HUES48 (cell line): ENCODE measurements around the gene ACAD9.
"Not testable (repeated sequence)": the region's sequence is repeated elsewhere in the genome, so short reads cannot be mapped to it uniquely, and the experiment has no call there.

ENCODE experiments used
- H3K27ac ChIP-seq: one replicate; pipeline ENCODE4 v1.7.0; 2013; ENCODE audit warnings: low read depth, low read length, inconsistent platforms
- H3K27me3 ChIP-seq: 2 replicates; pipeline ENCODE4 v1.6.1; 2013; ENCODE audit warnings: mild to moderate bottlenecking, low read length; ENCODE audit not compliant: control insufficient read depth, insufficient read depth
- H3K36me3 ChIP-seq: 2 replicates; pipeline ENCODE4 v1.6.1; 2013; ENCODE audit warnings: low read length; ENCODE audit not compliant: control insufficient read depth, insufficient read depth
- H3K4me1 ChIP-seq: 2 replicates; pipeline ENCODE4 v1.6.1; 2013; ENCODE audit warnings: mild to moderate bottlenecking, low read length; ENCODE audit not compliant: control insufficient read depth, insufficient read depth
- H3K4me3 ChIP-seq: 2 replicates; pipeline ENCODE4 v1.5.1; 2013; ENCODE audit warnings: mild to moderate bottlenecking, low read depth, low read length
- H3K9ac ChIP-seq: 2 replicates; pipeline ENCODE4 v1.6.1; 2013; ENCODE audit warnings: mild to moderate bottlenecking, low read depth, low read length, moderate library complexity
- H3K9me3 ChIP-seq: 2 replicates; pipeline ENCODE4 v1.6.1; 2013; ENCODE audit warnings: low read length; ENCODE audit not compliant: control insufficient read depth, insufficient read depth

The ACAD9 gene

DNA sequence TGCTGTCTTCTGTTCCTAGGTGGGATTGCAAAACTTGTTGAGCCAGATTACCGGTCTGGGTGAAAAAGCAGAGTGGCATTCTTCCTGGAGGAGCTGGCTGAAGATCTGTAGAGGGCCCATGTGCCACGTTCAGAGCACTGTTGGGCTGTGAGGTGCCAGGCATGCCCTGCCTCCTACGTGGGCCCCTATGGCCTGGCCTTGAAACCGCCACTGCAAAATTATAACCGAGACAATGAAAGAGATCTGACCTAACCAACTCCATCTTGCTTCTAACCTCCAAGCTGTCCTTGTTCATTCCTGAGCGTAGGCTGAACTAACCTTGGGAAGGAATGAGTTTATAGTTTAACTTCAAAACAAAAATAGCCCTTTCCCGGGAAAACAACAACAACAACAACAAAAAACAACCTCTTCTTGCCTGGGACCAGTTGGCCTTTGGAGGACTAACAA is 1.4 kb upstream of the ACAD9 start:
- Histone ChIP-seq H3K27ac (no peak overlapping the region), H3K4me1 (no peaks in the 10 kb centered on the region)

GRCh38 chr3:128878556-128879124 is 780 bp upstream of the ACAD9 start:
- H3K27me3 ChIP-seq: no peaks in the 10 kb centered on the region; the same call in 1 of the 2 replicates
- no peaks in the 10 kb centered on the region for H3K4me1 ChIP-seq
- peaks cover 20% of the 10 kb centered on the region for H3K36me3 ChIP-seq
- H3K9ac ChIP-seq: peak overlapping the region; percentile 93
- peak overlapping the region; percentile 89 for H3K4me3 ChIP-seq
- H3K27ac ChIP-seq: peak overlapping the region; percentile 96
- H3K9me3 ChIP-seq: no peaks in the 10 kb centered on the region

More for the DNA sequence above, 1.4 kb upstream of the ACAD9 start:
- H3K9ac ChIP-seq: peak overlapping the region; percentile 93; the same call in 1 of the 2 replicates
- peaks cover 18% of the 10 kb centered on the region for H3K36me3 ChIP-seq
- H3K27me3 ChIP-seq: no peaks in the 10 kb centered on the region; the same call in 1 of the 2 replicates
- H3K9me3 ChIP-seq: no peaks in the 10 kb centered on the region
- peak overlapping the region; percentile 89 for H3K4me3 ChIP-seq

DNA sequence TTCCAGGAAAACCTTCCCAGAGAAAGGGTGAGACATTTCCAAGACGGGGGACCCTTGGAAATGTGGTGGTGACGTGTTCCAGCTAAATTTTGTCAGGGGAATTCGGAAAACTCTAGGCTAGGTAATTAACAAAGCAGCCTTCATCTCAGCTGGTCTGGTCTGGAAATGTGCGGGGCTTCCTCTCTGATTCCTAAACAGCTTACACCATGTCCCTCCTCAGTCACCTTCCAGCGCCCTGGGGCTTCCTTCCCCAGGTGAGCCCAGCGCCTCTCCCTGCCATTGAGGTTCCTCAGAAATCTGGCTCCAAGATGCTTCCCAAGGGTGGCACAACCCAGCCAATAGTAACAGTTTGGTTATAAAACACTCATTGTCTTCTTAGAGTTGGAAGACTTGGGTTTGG is 571 bp downstream of the ACAD9 start:
- Histone ChIP-seq H3K36me3 (peaks cover 33% of the 10 kb centered on the region), H3K9ac (peak overlapping the region; percentile 83), H3K4me1 (no peaks in the 10 kb centered on the region), H3K9me3 (no peaks in the 10 kb centered on the region), H3K27me3 (no peaks in the 10 kb centered on the region), H3K4me3 (peak overlapping the region; percentile 78), H3K27ac (peak overlapping the region; percentile 91)

DNA sequence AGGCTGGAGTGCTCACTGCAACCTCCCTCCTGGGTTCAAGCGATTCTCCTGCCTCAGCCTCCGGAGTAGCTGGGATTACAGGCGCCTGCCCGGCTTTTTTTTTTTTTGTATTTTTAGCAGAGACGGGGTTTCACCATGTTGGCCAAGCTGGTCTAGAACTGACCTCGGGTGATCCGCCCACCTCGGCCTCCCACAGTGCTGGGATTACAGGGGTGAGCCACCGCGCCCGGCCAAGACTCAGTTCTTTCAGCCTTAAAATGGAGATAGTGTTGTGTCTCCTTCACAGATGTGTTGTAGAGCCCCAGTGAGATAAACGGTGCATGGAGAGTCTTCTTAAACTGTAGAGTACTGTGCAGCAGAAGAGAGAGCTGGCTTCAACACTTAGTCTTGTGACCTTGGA is 1.0 kb downstream of the ACAD9 start:
- not testable (repeated sequence) for H3K9me3 ChIP-seq, H3K9ac ChIP-seq, H3K27me3 ChIP-seq, H3K27ac ChIP-seq, H3K4me1 ChIP-seq
- Histone ChIP-seq H3K4me3 (peak overlapping the region; percentile 78), H3K36me3 (peaks cover 38% of the 10 kb centered on the region)

GRCh38 chr3:128881576-128881975 is 2.2 kb downstream of the ACAD9 start:
- H3K4me1 ChIP-seq: no peaks in the 10 kb centered on the region
- peaks cover 42% of the 10 kb centered on the region for H3K36me3 ChIP-seq
- no peak overlapping the region for H3K9ac ChIP-seq
- no peaks in the 10 kb centered on the region for H3K9me3 ChIP-seq
- no peaks in the 10 kb centered on the region for H3K27me3 ChIP-seq
- no peak overlapping the region for H3K4me3 ChIP-seq
- no peak overlapping the region for H3K27ac ChIP-seq

GRCh38 chr3:128882719-128883118 is 3.3 kb downstream of the ACAD9 start:
- no peak overlapping the region for H3K4me3 ChIP-seq
- no peaks in the 10 kb centered on the region for H3K9me3 ChIP-seq
- H3K27me3 ChIP-seq: no peaks in the 10 kb centered on the region
- H3K9ac ChIP-seq: no peak overlapping the region
- H3K27ac ChIP-seq: no peak overlapping the region
- H3K36me3 ChIP-seq: peaks cover 52% of the 10 kb centered on the region
- no peaks in the 10 kb centered on the region for H3K4me1 ChIP-seq

GRCh38 chr3:128884992-128885391 is 5.6 kb downstream of the ACAD9 start:
- Histone ChIP-seq H3K27ac (no peak overlapping the region), H3K4me1 (no peaks in the 10 kb centered on the region), H3K27me3 (no peaks in the 10 kb centered on the region), H3K9ac (no peak overlapping the region), H3K36me3 (peaks cover 56% of the 10 kb centered on the region), H3K4me3 (no peak overlapping the region), H3K9me3 (no peaks in the 10 kb centered on the region)

DNA sequence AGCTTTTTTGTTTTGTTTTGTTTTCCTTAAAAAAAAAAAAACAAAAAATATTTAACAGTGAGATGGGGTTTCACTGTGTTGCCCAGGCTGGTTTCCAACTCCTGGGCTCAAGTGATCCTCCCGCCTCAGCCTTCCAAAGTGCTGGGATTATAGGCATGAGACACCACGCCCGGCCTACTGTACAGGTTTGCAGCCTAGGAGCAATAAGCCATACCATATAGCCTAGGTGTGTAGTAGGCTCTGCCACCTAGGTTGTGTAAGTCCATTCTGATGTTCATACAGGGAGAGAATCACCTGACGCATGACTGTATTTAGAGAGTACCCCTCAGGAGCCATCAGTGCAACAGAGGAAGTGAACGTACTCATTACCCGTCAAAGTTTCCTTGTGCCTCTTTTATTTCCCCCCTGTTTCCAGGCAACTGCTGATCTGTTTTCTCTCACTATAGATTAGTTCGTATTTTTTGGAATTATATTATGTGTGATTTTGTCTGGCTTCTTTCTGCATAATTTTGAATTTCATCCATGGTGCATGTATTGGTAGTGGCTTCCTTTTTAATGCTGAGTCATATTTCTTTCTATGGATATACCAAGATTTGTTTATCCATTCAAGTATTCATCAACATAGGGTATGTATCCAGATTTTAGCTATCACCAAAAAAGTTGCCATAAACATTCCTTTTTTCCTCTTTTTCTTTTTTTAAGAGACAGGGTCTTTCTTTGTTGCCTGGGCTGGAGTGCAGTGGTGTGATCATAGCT is 9.9 kb downstream of the ACAD9 start:
- no peaks in the 10 kb centered on the region for H3K4me1 ChIP-seq

DNA sequence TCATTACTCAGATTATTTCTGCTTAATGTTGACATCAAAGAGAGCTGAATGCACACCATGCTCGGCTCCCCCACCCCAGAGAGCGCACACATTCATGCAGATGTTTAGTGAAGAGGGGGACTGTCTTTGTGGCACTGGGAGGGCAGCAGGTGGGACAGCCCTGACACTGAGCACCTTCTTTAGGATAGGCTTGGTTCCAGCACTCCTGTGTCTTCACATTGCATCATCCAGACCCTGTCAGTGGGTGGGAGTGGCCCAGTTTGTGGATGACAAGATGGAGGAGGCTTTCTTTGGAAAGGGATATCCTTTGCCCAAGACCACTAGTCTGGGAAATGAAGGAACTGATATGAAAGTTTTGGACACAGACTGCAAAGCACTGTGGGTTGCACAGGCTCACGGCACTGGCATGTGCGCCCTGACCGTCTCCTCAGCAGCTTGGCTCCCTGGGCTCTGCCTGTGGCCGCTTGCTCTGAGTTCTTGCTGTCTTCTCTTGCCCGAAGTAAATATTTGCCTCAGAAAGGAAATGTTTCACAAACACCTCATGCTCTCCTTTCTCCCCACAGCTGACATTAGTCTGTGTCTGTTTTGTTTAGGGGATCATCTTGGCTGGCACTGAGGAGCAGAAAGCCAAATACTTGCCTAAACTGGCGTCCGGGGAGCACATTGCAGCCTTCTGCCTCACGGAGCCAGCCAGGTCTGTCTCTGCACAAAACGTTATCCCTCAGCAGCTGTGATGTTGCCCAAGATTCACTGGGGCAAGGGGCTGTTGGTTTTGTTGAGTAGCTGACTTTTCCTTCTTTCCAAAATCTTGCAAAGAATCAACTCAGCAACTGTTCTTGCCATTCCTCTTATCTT is 16.6 kb downstream of the ACAD9 start:
- no peaks in the 10 kb centered on the region for H3K9me3 ChIP-seq
- H3K4me3 ChIP-seq: no peak overlapping the region
- H3K4me1 ChIP-seq: no peaks in the 10 kb centered on the region
- peaks cover 74% of the 10 kb centered on the region for H3K36me3 ChIP-seq
- no peak overlapping the region for H3K9ac ChIP-seq
- H3K27ac ChIP-seq: no peak overlapping the region
- no peaks in the 10 kb centered on the region for H3K27me3 ChIP-seq

More for the DNA sequence above, 9.9 kb downstream of the ACAD9 start:
- Histone ChIP-seq H3K9me3 (no peaks in the 10 kb centered on the region), H3K27me3 (no peaks in the 10 kb centered on the region), H3K27ac (no peak overlapping the region), H3K9ac (no peak overlapping the region), H3K4me3 (no peak overlapping the region), H3K36me3 (peaks cover 44% of the 10 kb centered on the region)

DNA sequence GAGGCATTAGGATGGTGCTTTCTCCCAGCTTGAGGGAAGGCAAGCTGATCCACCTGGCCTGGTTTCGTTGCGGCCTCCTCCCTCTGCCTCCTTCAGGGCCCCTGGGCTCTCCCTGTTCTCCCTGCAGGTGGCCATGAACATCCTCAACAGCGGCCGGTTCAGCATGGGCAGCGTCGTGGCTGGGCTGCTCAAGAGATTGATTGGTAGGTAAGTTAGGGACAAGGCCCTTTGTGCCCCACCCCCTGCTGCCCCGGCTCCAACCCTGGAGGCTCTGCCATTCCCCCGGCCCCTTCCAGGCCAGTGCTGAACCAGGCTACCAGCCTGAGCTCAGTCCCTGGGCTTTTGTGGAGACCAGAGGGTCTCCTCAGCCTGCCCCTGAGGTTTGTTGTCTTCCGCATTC is 23.0 kb downstream of the ACAD9 start:
- no peaks in the 10 kb centered on the region for H3K4me1 ChIP-seq
- no peak overlapping the region for H3K9ac ChIP-seq
- no peaks in the 10 kb centered on the region for H3K9me3 ChIP-seq
- no peak overlapping the region for H3K4me3 ChIP-seq
- H3K27me3 ChIP-seq: no peaks in the 10 kb centered on the region
- peaks cover 97% of the 10 kb centered on the region for H3K36me3 ChIP-seq
- H3K27ac ChIP-seq: no peak overlapping the region

GRCh38 chr3:128903501-128903900 is 24.1 kb downstream of the ACAD9 start:
- H3K36me3 ChIP-seq: peaks cover 97% of the 10 kb centered on the region
- no peak overlapping the region for H3K4me3 ChIP-seq
- H3K9me3 ChIP-seq: no peaks in the 10 kb centered on the region
- no peaks in the 10 kb centered on the region for H3K4me1 ChIP-seq
- no peak overlapping the region for H3K27ac ChIP-seq
- no peak overlapping the region for H3K9ac ChIP-seq
- no peaks in the 10 kb centered on the region for H3K27me3 ChIP-seq
